Ishikawa (cell line): Measurements from ENCODE around the gene MCF2L.

Source experiments
- CEBPB ChIP-seq: IDR thresholded peaks from 2 replicates; pipeline ENCODE4 v1.6.1; 2012
- CREB1 ChIP-seq: IDR thresholded peaks from 2 replicates; pipeline ENCODE4 v1.6.1; 2012; ENCODE audit warnings: low read depth
- EGR1 ChIP-seq: IDR thresholded peaks from 2 replicates; pipeline ENCODE4 v1.6.1; 2012
- EP300 ChIP-seq: IDR thresholded peaks from 2 replicates; pipeline ENCODE4 v1.6.1; 2012; ENCODE audit warnings: borderline replicate concordance
- FOXM1 ChIP-seq: IDR thresholded peaks from 2 replicates; pipeline ENCODE4 v1.6.1; 2012; ENCODE audit warnings: low read depth, borderline replicate concordance
- MAX ChIP-seq: IDR thresholded peaks from 2 replicates; pipeline ENCODE4 v1.6.1; 2012
- NFIC ChIP-seq: IDR thresholded peaks from 2 replicates; pipeline ENCODE4 v1.6.1; 2012
- RAD21 ChIP-seq: IDR thresholded peaks from 2 replicates; pipeline ENCODE4 v1.6.1; 2012; ENCODE audit warnings: low read depth
- TAF1 ChIP-seq: IDR thresholded peaks from 2 replicates; pipeline ENCODE4 v1.6.1; 2012; ENCODE audit warnings: low read depth, mild to moderate bottlenecking
- TCF12 ChIP-seq: IDR thresholded peaks from 2 replicates; pipeline ENCODE4 v1.6.1; 2012; ENCODE audit warnings: low read depth
- TEAD4 ChIP-seq: IDR thresholded peaks from 2 replicates; pipeline ENCODE4 v1.6.1; 2012
- YY1 ChIP-seq: IDR thresholded peaks from 2 replicates; pipeline ENCODE4 v1.6.1; 2012; ENCODE audit warnings: low read depth
- ZBTB7A ChIP-seq: IDR thresholded peaks from 2 replicates; pipeline ENCODE4 v1.6.1; 2012; ENCODE audit warnings: low read depth
- TF ChIP-seq, protein P1 (sequence below): IDR thresholded peaks from 2 replicates; pipeline ENCODE4 v1.6.1; 2012
- TF ChIP-seq, protein P2 (sequence below): IDR thresholded peaks from 2 replicates; pipeline ENCODE4 v1.6.1; 2012; ENCODE audit warnings: low read depth, mild to moderate bottlenecking

The MCF2L gene

DNA sequence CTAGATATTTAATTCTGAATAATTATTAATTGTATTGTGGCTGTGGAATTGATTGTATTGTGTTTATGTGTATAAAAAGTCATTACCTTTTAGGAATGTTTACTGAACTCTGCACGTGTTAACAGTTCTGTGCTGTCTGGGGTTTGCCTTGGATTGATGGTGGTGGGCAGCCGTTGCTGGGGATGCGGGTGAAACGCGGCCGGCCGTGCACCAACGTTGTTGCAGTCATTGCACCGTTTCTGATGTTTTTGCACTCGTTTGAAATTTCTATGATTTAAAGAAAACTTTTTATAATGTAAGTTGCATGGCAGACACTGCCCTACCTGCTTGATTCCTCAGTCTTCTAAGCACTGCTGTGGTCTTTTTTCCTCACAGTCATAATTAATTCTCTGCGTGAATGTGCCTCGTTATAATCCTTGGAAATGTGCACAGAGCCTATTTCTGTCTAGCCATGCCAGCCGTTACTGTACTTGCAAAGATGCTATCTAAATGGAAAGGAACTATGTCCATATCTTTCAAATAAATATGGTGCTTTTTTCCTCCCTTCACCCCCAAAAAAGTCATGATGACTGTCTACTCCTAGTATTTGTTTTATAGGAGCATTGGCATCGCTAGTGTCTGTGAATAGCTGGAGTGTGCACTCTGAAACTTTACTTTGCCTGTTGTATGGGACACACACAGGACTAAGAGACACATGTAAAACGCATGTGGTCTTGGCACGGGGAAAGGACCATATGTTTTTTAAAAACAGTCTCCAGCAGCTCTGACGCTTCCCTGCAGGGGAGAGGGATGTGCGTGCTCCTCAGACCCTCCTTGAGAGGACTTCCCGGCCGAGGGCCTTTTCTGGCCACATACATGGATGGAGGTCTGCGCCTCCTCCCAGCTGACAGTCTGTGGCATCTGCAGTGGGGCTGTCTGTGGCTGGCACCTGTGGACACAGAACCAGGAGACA, 40.7 kb upstream of the MCF2L start:
- no peak for TF ChIP-seq EP300
- TF ChIP-seq TEAD4 = no peak
- TF ChIP-seq NFIC = no peak
- no peak for TF ChIP-seq CREB1
- TF ChIP-seq RAD21 = no peak
- TF ChIP-seq, protein P1, sequence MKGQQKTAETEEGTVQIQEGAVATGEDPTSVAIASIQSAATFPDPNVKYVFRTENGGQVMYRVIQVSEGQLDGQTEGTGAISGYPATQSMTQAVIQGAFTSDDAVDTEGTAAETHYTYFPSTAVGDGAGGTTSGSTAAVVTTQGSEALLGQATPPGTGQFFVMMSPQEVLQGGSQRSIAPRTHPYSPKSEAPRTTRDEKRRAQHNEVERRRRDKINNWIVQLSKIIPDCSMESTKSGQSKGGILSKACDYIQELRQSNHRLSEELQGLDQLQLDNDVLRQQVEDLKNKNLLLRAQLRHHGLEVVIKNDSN = no peak
- TF ChIP-seq TAF1 = no peak
- TF ChIP-seq ZBTB7A = no peak
- no peak for TF ChIP-seq YY1

DNA sequence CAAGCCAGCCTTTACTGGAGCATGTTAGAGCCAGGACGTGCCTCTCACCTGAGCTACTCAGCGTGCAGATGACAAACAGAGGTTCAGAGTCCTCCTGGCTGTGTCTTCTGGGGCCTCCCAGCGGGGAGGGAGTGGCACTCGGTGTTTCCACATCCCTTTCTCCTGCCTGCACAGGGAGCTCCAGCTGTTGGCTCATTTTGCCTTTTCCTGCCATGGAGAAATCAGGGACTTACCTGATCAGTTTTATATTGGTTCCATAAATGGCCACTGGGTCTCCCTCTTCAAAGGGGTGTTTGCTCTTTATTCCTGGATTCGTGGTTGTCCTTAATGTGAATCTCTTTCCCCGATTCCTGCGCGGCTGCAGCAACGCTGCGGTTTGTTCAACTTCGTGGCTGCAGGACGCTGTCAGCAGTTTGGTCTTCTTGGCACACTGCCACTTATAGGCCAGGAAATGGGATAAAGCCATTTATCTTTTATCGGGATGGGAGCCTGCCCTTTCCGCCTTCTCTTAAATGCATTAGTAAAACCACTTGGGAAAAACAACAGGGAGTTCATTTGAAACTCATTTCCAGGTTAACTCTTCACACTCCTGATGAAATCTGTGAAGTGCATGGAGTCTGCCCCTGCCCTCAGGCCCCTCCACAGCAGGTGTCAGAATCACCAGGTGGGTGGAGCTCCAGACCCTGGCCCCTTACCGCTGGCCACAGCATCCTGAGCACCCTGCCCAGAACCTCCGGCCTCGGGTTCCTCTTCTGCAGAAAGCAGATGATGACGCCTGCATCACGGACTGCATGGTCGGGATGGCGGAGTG, 39.8 kb upstream of the MCF2L start:
- no peak for TF ChIP-seq YY1
- no peak for TF ChIP-seq TCF12
- TF ChIP-seq EP300 = no peak
- no peak for TF ChIP-seq CREB1
- TF ChIP-seq NFIC = no peak
- no peak for TF ChIP-seq CEBPB
- TF ChIP-seq, protein P1 = no peak
- no peak for TF ChIP-seq TEAD4
- no peak for TF ChIP-seq ZBTB7A
- TF ChIP-seq, protein P2, sequence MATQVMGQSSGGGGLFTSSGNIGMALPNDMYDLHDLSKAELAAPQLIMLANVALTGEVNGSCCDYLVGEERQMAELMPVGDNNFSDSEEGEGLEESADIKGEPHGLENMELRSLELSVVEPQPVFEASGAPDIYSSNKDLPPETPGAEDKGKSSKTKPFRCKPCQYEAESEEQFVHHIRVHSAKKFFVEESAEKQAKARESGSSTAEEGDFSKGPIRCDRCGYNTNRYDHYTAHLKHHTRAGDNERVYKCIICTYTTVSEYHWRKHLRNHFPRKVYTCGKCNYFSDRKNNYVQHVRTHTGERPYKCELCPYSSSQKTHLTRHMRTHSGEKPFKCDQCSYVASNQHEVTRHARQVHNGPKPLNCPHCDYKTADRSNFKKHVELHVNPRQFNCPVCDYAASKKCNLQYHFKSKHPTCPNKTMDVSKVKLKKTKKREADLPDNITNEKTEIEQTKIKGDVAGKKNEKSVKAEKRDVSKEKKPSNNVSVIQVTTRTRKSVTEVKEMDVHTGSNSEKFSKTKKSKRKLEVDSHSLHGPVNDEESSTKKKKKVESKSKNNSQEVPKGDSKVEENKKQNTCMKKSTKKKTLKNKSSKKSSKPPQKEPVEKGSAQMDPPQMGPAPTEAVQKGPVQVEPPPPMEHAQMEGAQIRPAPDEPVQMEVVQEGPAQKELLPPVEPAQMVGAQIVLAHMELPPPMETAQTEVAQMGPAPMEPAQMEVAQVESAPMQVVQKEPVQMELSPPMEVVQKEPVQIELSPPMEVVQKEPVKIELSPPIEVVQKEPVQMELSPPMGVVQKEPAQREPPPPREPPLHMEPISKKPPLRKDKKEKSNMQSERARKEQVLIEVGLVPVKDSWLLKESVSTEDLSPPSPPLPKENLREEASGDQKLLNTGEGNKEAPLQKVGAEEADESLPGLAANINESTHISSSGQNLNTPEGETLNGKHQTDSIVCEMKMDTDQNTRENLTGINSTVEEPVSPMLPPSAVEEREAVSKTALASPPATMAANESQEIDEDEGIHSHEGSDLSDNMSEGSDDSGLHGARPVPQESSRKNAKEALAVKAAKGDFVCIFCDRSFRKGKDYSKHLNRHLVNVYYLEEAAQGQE = no peak
- no peak for TF ChIP-seq RAD21
- no peak for TF ChIP-seq FOXM1
- no peak for TF ChIP-seq EGR1
- no peak for TF ChIP-seq MAX
- TF ChIP-seq TAF1 = no peak

DNA sequence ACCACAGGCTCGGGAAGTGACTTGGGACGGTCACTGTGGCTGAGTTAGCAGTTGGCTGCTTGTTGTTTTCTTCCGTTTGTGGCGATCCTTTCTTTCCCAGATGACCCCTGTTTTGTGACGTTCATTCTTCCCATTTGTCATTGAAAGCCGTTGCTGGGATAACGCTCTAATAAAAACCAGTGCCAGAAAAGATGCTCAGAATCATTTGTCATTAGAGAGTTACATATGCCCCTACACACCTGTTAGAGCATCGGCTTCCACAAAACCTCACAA, 39.3 kb upstream of the MCF2L start:
- TF ChIP-seq, protein P2 = no peak
- no peak for TF ChIP-seq TEAD4
- no peak for TF ChIP-seq CEBPB
- TF ChIP-seq EGR1 = no peak
- TF ChIP-seq, protein P1 = no peak
- TF ChIP-seq ZBTB7A = no peak
- no peak for TF ChIP-seq MAX
- TF ChIP-seq EP300 = no peak
- no peak for TF ChIP-seq YY1
- TF ChIP-seq NFIC = no peak
- TF ChIP-seq FOXM1 = no peak
- TF ChIP-seq TCF12 = no peak
- no peak for TF ChIP-seq TAF1
- TF ChIP-seq CREB1 = no peak

DNA sequence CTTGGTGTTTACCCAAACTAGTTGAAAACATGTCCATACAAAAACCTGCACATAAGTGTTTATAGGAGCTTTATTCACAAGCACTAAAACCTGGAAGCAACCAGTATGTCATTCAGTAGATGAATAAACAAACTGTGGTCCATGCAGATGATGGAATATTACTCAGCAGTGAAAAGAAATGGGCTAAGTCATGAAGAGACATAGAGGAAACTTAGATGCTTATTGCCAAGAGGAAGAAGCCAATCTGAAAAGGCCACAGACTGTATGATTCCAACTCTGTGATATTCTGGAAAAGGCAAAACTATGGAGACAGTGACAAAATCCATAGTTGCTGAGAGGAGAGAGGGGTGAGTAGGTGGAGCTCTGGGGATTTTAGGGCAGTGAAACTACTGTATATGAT, 38.8 kb upstream of the MCF2L start:
- no peak for TF ChIP-seq MAX
- TF ChIP-seq, protein P2 = no peak
- TF ChIP-seq RAD21 = no peak
- TF ChIP-seq NFIC = no peak
- TF ChIP-seq TEAD4 = no peak
- no peak for TF ChIP-seq EGR1
- no peak for TF ChIP-seq ZBTB7A
- TF ChIP-seq TCF12 = no peak
- no peak for TF ChIP-seq EP300
- TF ChIP-seq CEBPB = no peak
- no peak for TF ChIP-seq TAF1
- TF ChIP-seq CREB1 = no peak
- TF ChIP-seq, protein P1 = no peak
